Upper lobe of right lung (tissue), 1 donor: ENCODE data around the gene NDUFAF8. TPM values are rescaled to one million over a fixed set of nuclear protein-coding genes. Genes with fewer than 3 reads are reported as not detected.

Source experiments
- ATAC-seq: fragments of 200-7000 bp; cut with Tn5 transposase; one replicate; pipeline ENCODE4 v1.9.1; 2020; ENCODE audit warnings: mild to moderate bottlenecking, moderate library complexity
- DNase-seq: peaks from one replicate; pipeline ENCODE4 v3.0.0-alpha.2; 2020
- H3K27ac ChIP-seq: fragments of 200-600 bp; one replicate; pipeline ENCODE4 v1.8.0; 2022
- H3K27me3 ChIP-seq: fragments of 200-600 bp; one replicate; pipeline ENCODE4 v1.8.0; 2022; ENCODE audit warnings: mild to moderate bottlenecking
- H3K36me3 ChIP-seq: fragments of 200-600 bp; one replicate; pipeline ENCODE4 v1.8.0; 2022
- H3K4me1 ChIP-seq: fragments of 200-600 bp; one replicate; pipeline ENCODE4 v1.8.0; 2022
- H3K4me3 ChIP-seq: fragments of 200-600 bp; one replicate; pipeline ENCODE4 v1.8.0; 2022; ENCODE audit warnings: mild to moderate bottlenecking
- H3K9me3 ChIP-seq: fragments of 200-600 bp; one replicate; pipeline ENCODE4 v1.8.0; 2022
- CTCF ChIP-seq: fragments of 200-600 bp; IDR thresholded peaks from one replicate; pipeline ENCODE4 v1.8.0; 2022; ENCODE audit warnings: antibody characterized with exemption
- intact Hi-C: fragments of 100-400 bp; cut with DNase I; formaldehyde crosslinking; loops from one replicate; pipeline ENCODE4 v1.11.0; 2022
- total RNA-seq: library from RNA; stranded (reverse); fragmentation: NEBNext Ultra II Directional; extraction: Animal tissue kit (Norgen Biotek cat#: 25700); gene quantifications from one replicate; pipeline ENCODE4 v1.2.1, GENCODE V29; 2021
- donor health status: DM: no; HTN: yes; CAD: no; lungs with severe emphysema.

NDUFAF8 gene
- total RNA-seq, 1 donor from 2014 or later: 32.6 TPM

- no peak for DNase-seq
- H3K27me3 ChIP-seq: no peaks in the 10 kb centered on the region
- ATAC-seq: no peak
- peaks cover 13% of the 10 kb centered on the region for H3K36me3 ChIP-seq
- intact Hi-C loops: no loop called here
- H3K4me3 ChIP-seq: no peak overlapping the region
- no peak overlapping the region for H3K27ac ChIP-seq
- no peak for TF ChIP-seq CTCF
- H3K9me3 ChIP-seq: no peaks in the 10 kb centered on the region
- peaks cover 2% of the 10 kb centered on the region for H3K4me1 ChIP-seq
These were observed 6.0 kb downstream of the NDUFAF8 start for GRCh38 chr17:81245024-81245664.

DNA sequence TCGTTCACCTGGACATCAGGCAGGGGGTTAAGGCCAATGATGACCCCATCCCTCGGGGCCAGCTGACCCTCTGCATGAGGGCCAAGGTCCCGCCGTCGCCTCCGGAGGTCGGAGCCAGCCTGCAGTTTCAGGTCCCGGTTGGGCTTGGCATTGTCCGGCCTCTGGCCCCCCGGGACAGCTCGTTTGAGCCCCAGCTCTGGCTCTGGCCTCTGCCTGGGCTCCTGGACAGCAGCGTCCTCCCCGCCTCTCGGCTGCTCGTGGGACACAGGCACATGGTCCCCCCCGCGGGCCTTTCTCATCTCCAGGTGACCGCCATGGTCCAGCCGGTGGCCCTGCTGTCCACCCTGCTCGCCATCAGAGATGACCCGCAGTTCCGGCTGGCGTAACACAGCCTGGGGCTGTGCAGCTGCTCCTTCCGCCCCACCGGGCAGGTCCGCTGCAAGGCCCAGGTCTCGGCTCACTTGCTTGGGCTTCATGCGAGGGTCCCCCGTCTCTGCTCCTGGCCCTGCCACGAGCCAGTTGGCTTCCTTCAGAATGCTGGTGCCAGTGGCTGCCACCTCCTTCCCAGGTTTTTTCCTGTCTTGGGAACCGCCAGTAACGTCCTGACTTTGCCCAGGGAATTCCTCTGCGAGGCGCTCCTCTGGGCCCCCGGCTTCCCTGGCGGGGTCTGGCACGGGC lies 6.7 kb downstream of the NDUFAF8 start:
- Histone ChIP-seq H3K36me3 (peaks cover 20% of the 10 kb centered on the region), H3K4me1 (no peaks in the 10 kb centered on the region), H3K27ac (no peak overlapping the region), H3K27me3 (no peaks in the 10 kb centered on the region), H3K9me3 (no peaks in the 10 kb centered on the region), H3K4me3 (no peak overlapping the region)
- ATAC-seq: no peak
- TF ChIP-seq CTCF: no peak
- DNase-seq: no peak
- intact Hi-C loops: no loop called here

GRCh38 chr17:81246343-81246670 lies 7.2 kb downstream of the NDUFAF8 start:
- no peak for TF ChIP-seq CTCF
- no peak overlapping the region for H3K27ac ChIP-seq
- no peak for DNase-seq
- H3K4me3 ChIP-seq: no peak overlapping the region
- H3K36me3 ChIP-seq: peaks cover 25% of the 10 kb centered on the region
- intact Hi-C loops: no loop called here
- H3K27me3 ChIP-seq: no peaks in the 10 kb centered on the region
- ATAC-seq: no peak
- no peaks in the 10 kb centered on the region for H3K9me3 ChIP-seq
- no peaks in the 10 kb centered on the region for H3K4me1 ChIP-seq

- intact Hi-C loops: no loop called here
- TF ChIP-seq CTCF: no peak
- ATAC-seq: no peak
- H3K36me3 ChIP-seq: peaks cover 30% of the 10 kb centered on the region
- no peaks in the 10 kb centered on the region for H3K4me1 ChIP-seq
- H3K27ac ChIP-seq: no peak overlapping the region
- no peaks in the 10 kb centered on the region for H3K27me3 ChIP-seq
- no peak for DNase-seq
- no peaks in the 10 kb centered on the region for H3K9me3 ChIP-seq
- no peak overlapping the region for H3K4me3 ChIP-seq
These were observed 7.7 kb downstream of the NDUFAF8 start for GRCh38 chr17:81246679-81247338.

DNA sequence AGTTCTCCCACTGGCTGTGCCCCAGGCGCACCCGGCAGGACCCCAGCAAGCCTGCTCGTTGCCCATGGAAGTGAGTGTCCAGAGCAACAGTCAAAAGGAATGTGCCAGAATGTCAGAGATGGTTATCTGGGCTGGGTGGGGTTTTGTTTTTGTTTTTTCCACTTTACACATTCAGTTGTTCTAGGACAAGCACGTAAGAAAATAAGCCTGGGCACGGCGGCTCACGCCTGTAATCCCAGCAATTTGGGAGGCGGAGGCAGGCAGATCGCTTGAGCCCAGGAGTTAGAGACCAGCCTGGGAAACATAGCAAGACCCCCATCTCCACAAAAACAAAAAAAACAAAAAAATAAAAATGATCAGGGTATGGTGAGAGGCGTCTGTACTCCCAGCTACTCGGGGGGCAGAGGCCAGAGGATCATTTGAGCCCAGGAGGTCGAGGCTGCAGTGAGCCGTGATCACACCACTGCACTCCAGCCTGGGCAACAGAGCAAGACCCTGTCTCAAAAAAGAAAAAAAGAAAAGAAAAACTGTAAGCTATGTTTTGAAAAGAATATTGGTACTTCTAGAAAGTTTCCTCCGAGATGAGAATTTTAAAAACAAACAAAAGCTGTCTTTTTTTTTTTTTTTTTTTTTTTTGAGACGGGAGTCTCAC lies 8.3 kb downstream of the NDUFAF8 start:
- no peaks in the 10 kb centered on the region for H3K27me3 ChIP-seq
- H3K27ac ChIP-seq: no peak overlapping the region
- DNase-seq (no peak), ATAC-seq (no peak)
- H3K36me3 ChIP-seq: peaks cover 36% of the 10 kb centered on the region
- H3K4me1 ChIP-seq: no peaks in the 10 kb centered on the region
- intact Hi-C loops: no loop called here
- no peak for TF ChIP-seq CTCF
- no peaks in the 10 kb centered on the region for H3K9me3 ChIP-seq
- no peak overlapping the region for H3K4me3 ChIP-seq
